ENCODE measurements around the gene PSIP1.

Gene PSIP1

DNA sequence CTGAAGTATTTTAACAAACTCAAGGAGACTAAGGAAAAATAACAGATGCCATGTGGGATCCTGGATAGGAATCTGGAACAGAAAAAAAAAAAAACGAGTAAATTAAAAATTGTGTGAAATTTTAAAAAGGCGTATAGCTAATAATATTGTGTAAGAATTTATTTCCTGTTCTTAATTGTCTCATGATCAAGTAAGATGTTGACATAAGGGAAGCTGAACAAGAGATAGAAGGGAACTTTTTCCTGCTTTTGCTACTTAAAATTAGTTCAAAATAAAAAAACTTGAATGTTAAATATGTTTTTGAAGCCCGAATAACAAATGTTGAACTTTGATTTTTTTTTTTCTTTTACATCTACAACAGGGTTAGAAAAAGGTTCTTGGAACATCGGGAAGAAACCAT, 77.6 kb downstream of the PSIP1 start:
- TF ChIP-seq NFIC (IDR thresholded peaks at IDR 0.05) = no peak
- TF ChIP-seq, protein P1, sequence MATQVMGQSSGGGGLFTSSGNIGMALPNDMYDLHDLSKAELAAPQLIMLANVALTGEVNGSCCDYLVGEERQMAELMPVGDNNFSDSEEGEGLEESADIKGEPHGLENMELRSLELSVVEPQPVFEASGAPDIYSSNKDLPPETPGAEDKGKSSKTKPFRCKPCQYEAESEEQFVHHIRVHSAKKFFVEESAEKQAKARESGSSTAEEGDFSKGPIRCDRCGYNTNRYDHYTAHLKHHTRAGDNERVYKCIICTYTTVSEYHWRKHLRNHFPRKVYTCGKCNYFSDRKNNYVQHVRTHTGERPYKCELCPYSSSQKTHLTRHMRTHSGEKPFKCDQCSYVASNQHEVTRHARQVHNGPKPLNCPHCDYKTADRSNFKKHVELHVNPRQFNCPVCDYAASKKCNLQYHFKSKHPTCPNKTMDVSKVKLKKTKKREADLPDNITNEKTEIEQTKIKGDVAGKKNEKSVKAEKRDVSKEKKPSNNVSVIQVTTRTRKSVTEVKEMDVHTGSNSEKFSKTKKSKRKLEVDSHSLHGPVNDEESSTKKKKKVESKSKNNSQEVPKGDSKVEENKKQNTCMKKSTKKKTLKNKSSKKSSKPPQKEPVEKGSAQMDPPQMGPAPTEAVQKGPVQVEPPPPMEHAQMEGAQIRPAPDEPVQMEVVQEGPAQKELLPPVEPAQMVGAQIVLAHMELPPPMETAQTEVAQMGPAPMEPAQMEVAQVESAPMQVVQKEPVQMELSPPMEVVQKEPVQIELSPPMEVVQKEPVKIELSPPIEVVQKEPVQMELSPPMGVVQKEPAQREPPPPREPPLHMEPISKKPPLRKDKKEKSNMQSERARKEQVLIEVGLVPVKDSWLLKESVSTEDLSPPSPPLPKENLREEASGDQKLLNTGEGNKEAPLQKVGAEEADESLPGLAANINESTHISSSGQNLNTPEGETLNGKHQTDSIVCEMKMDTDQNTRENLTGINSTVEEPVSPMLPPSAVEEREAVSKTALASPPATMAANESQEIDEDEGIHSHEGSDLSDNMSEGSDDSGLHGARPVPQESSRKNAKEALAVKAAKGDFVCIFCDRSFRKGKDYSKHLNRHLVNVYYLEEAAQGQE (IDR thresholded peaks at IDR 0.05; ENCODE audit: low read depth) = no peak
- no peak for TF ChIP-seq TEAD4 (IDR thresholded peaks at IDR 0.05)
- TF ChIP-seq, protein P2, sequence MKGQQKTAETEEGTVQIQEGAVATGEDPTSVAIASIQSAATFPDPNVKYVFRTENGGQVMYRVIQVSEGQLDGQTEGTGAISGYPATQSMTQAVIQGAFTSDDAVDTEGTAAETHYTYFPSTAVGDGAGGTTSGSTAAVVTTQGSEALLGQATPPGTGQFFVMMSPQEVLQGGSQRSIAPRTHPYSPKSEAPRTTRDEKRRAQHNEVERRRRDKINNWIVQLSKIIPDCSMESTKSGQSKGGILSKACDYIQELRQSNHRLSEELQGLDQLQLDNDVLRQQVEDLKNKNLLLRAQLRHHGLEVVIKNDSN (IDR thresholded peaks at IDR 0.05) = no peak
- TF ChIP-seq CEBPB (IDR thresholded peaks at IDR 0.05) = no peak
- no peak for TF ChIP-seq RAD21 (IDR thresholded peaks at IDR 0.05; ENCODE audit: low read depth)
- TF ChIP-seq, protein P3, sequence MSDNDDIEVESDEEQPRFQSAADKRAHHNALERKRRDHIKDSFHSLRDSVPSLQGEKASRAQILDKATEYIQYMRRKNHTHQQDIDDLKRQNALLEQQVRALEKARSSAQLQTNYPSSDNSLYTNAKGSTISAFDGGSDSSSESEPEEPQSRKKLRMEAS (IDR thresholded peaks at IDR 0.05) = no peak
- no peak for TF ChIP-seq TCF12 (IDR thresholded peaks at IDR 0.05; ENCODE audit: low read depth)
- TF ChIP-seq EP300 (IDR thresholded peaks at IDR 0.05; ENCODE audit: borderline replicate concordance) = no peak
- TF ChIP-seq FOXM1 (IDR thresholded peaks at IDR 0.05; ENCODE audit: borderline replicate concordance, low read depth) = no peak
- TF ChIP-seq ZBTB7A (IDR thresholded peaks at IDR 0.05; ENCODE audit: low read depth) = no peak
- TF ChIP-seq CREB1 (IDR thresholded peaks at IDR 0.05; ENCODE audit: low read depth) = no peak
- no peak for TF ChIP-seq YY1 (IDR thresholded peaks at IDR 0.05; ENCODE audit: low read depth)
- no peak for TF ChIP-seq EGR1 (IDR thresholded peaks at IDR 0.05)
- no peak for TF ChIP-seq TAF1 (IDR thresholded peaks at IDR 0.05; ENCODE audit: low read depth)

DNA sequence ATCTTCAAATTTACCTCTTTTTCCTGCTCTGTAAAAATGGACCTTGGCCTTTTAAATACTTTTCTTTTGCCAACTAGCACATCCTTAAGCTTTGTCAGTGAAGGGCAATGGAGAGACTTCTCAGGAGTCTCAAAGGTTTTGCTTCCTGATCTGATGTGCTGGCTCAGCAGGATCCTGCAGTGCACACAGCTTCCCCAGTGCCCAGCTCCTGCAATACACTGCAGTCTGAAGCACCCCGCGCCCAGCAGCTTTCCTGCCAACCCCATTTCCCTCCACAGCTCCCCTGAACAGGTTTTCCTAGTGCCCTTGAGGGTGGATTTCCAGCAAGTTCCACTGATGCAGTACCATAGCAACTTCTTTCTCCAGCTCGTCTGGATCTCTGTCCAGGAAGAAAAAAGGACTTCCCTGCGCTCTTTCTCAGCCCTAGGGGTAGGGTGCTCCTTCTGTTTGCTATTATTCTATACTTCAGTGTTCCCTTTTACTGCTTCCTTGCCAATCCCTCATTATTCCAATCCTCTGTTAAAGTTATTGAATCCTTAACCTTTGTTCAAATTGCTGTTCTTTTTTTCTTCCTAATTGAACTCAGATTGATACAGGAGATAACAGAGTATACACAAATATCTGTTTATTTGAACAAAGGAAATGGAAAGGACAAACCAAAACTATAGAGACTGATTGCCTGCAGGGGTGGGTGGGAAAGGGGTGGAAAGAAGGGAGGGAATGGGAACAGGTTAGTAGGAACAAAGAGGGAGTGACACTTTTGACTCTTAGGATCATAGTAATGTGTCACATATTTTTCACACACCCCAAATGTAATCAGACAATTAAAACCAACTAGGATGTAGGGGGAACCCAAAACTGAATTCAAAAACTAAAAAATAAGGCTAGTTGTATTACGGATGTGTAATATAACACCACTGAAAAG, 79.6 kb downstream of the PSIP1 start:
- TF ChIP-seq TAF1 (IDR thresholded peaks at IDR 0.05; ENCODE audit: low read depth) = no peak
- TF ChIP-seq, protein P2 (IDR thresholded peaks at IDR 0.05) = no peak
- TF ChIP-seq, protein P1 (IDR thresholded peaks at IDR 0.05; ENCODE audit: low read depth) = no peak
- no peak for TF ChIP-seq FOXM1 (IDR thresholded peaks at IDR 0.05; ENCODE audit: borderline replicate concordance, low read depth)
- TF ChIP-seq EGR1 (IDR thresholded peaks at IDR 0.05) = no peak
- TF ChIP-seq, protein P3 (IDR thresholded peaks at IDR 0.05) = no peak
- no peak for TF ChIP-seq ZBTB7A (IDR thresholded peaks at IDR 0.05; ENCODE audit: low read depth)
- TF ChIP-seq NFIC (IDR thresholded peaks at IDR 0.05) = no peak

DNA sequence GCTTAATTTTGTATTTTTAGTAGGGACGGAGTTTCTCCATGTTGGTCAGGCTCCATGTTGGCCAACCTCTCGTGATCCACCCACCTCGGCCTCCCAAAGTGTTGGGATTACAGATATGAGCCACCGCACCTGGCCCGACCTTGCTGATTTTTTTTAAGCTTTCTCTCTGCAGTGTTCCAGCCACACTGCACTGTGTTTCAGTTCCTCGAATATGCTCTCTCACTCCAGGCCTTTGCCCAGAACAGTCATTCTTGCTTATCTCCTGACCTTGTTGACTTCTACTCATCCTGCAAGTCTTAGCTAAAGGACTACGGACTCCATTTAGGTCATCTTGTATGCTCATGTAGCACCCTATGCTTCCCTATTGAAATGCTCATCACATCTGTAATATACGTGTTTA, 84.8 kb downstream of the PSIP1 start:
- TF ChIP-seq TEAD4 (IDR thresholded peaks at IDR 0.05) (no peak), EP300 (IDR thresholded peaks at IDR 0.05; ENCODE audit: borderline replicate concordance) (no peak), RAD21 (IDR thresholded peaks at IDR 0.05; ENCODE audit: low read depth) (no peak), TCF12 (IDR thresholded peaks at IDR 0.05; ENCODE audit: low read depth) (no peak), ZBTB7A (IDR thresholded peaks at IDR 0.05; ENCODE audit: low read depth) (no peak), YY1 (IDR thresholded peaks at IDR 0.05; ENCODE audit: low read depth) (no peak), TAF1 (IDR thresholded peaks at IDR 0.05; ENCODE audit: low read depth) (no peak)
- TF ChIP-seq, protein P2 (IDR thresholded peaks at IDR 0.05) = no peak
- TF ChIP-seq, protein P3 (IDR thresholded peaks at IDR 0.05) = no peak

DNA sequence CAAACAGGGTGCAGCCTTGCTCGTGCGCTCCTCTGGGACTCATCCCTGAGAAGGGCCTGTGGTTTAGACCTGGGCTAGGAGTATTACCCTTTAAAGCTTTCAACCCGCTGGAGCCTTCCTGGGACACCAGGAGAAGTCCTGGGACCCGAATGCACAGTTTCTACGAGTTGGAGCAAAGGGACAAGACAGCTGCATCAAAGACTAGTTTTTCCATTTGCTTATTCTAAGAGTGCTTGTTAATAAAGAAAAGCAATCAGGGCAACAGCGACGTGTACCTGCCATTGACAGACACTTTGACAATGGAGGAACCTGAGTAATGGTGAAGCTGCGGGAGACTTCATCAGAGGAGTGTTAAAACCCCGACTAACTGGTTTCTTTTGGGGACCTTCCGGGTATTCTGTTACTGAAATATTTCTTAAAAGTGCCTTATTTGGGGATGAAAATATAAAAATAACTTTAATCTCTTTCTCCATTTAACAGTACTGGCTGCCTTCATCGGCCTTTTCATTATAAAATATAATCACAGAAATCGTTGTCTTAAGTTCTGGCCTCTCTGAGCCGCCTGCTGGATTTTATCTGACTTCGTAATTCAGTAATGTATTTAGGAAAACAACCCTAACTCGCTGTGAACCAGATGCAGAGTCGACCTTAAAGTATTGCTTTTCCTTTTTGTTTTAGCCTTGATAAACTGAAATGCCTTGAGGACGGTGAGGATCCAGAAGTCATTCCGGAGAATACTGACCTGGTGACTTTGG, 87.4 kb downstream of the PSIP1 start:
- TF ChIP-seq, protein P2 (IDR thresholded peaks at IDR 0.05) = no peak
- TF ChIP-seq TAF1 (IDR thresholded peaks at IDR 0.05; ENCODE audit: low read depth) = no peak
- no peak for TF ChIP-seq EP300 (IDR thresholded peaks at IDR 0.05; ENCODE audit: borderline replicate concordance)
- TF ChIP-seq NFIC (IDR thresholded peaks at IDR 0.05) = no peak
- no peak for TF ChIP-seq CREB1 (IDR thresholded peaks at IDR 0.05; ENCODE audit: low read depth)
- no peak for TF ChIP-seq ZBTB7A (IDR thresholded peaks at IDR 0.05; ENCODE audit: low read depth)
- TF ChIP-seq TCF12 (IDR thresholded peaks at IDR 0.05; ENCODE audit: low read depth) = no peak
- TF ChIP-seq EGR1 (IDR thresholded peaks at IDR 0.05) = no peak
- TF ChIP-seq, protein P1 (IDR thresholded peaks at IDR 0.05; ENCODE audit: low read depth) = no peak
- no peak for TF ChIP-seq FOXM1 (IDR thresholded peaks at IDR 0.05; ENCODE audit: borderline replicate concordance, low read depth)
- TF ChIP-seq, protein P3 (IDR thresholded peaks at IDR 0.05) = no peak
- no peak for TF ChIP-seq RAD21 (IDR thresholded peaks at IDR 0.05; ENCODE audit: low read depth)
- TF ChIP-seq YY1 (IDR thresholded peaks at IDR 0.05; ENCODE audit: low read depth) = no peak
- TF ChIP-seq TEAD4 (IDR thresholded peaks at IDR 0.05) = no peak
- TF ChIP-seq CEBPB (IDR thresholded peaks at IDR 0.05) = no peak
